Measurements from ENCODE around the gene CA5A.
"Not testable (repeated sequence)": the region's sequence is repeated elsewhere in the genome, so short reads cannot be mapped to it uniquely, and the experiment has no call there.

The CA5A gene

DNA sequence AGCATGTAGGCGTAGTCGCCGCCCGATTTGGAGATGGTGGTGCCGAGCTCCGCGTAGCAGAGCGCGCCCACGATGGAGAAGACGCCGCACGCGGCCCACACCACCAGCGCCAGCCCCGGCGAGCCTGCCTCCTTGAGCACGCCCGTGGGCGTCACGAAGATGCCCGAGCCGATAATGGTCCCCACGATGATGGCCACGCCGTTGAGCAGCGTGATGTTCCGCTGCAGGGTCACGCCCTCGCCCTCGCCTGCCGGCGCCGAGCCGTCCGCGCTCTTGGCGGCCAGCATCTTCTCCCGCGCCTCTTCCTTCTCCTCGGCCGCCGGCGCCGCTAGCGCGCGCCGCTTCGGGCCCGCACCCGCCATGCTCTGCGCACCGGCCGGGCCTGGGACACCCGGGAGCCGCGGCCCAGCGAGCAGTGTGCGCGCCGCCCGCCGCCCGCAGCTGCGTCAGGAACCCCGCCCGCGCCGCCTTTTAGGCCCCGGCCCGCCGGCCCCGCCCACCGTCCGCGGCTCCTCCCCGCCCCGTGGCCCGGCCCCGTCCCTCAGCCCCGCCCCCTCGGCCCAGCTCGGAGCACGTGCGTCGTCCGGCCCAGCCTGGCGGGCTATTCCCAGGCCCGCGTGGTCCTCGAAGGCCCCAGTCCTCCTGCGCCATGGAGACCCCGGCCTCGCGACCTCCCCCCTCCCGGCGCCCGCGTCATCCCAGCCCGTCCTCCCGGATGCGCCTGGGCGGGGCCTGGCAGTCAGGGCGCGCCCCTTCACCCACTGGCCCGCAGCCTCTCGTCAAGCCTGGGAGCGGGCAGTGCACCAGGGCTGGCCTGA, 67.1 kb downstream of the CA5A start, which contains the start of gene SLC7A5:
Gene SLC7A5 (minus strand): TSS at position 447 of the 818 bp plus-strand sequence. CDS start 85 bp downstream, at position 362.
- Mint-ChIP-seq H3K4me1 (ENCODE audit: low read depth) (peaks cover 60% of the 10 kb centered on the region), H3K27ac (peak within 1 kb of the TSS; percentile 100), H3K4me3 (peak within 1 kb of the TSS; percentile 98), H3K36me3 (ENCODE audit: low read depth) (peaks cover 48% of the 10 kb centered on the region)
- not testable (repeated sequence) for H3K27me3 Mint-ChIP-seq, H3K9me3 Mint-ChIP-seq
- DNase-seq = peak; percentile 95

DNA sequence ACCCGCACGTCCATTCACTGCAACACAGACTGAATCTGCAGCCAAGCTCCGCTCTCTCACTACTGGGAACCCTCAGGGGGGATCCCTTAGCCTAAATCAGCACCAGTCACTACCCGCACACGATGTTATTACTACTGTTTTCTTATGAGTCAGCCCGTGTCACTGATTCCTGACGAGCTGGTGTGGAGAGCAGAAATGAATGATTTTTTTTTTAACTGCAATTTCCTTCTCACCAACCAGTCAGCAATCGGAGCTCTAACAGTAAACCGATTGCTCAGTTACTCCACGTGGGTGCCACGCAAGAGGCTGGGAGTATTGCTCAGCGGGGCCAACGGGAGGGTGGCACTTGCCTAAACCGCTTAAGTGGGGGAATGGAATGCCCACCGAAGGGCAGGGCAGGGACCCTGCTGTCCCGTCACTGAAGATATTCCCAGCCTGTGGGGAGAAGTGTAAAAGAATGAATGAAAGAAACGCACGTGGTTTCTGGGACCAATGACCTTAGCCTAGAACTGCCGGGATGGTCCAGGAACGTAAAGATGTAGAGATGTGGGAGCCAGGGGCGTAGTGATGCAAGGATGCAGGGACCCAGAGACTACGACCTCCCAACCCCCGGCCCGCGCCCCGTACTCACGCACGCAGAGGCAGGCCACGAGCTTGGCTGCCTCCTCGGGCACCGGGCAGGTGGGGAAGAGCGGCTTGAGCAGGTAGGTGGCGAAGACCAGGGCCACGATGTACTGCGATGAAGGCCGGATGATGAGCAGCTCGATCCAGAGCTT, 67.9 kb downstream of the CA5A start:
- Mint-ChIP-seq H3K4me1 (ENCODE audit: low read depth) (peaks cover 62% of the 10 kb centered on the region), H3K4me3 (peak overlapping the region; percentile 98), H3K36me3 (ENCODE audit: low read depth) (peaks cover 52% of the 10 kb centered on the region), H3K27ac (peak overlapping the region; percentile 100)
- not testable (repeated sequence) for H3K27me3 Mint-ChIP-seq, H3K9me3 Mint-ChIP-seq
- DNase-seq = peak; percentile 85

DNA sequence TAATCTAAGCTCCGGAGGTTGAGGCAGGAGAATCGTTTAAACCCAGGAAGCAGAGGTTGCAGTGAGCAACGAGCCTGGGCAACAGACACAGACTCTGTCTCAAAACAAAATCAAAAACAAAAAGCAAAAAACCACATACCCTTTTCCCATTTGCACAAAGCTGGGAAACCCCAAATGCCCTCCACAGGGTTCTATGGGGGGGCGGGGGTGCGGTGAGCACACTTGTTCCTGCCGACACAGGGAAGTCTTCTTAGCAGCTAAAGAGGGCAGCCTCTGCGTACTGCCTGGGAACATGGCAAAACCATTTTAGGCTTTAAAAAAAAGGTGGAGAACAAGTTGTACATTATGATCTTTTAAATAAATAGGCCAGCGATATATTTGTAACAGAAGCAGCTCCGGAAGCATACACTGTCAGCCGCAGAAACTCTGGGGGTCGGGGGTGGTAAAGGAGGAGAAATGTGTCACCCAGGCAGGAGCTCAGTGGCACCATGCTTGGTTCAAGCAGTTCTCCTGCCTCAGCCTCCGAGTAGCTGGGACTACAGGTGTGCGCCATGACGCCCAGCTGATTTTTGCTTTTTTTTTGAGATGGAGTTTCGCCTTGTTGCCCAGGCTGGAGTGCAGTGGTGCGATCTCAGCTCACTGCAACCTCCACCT, 70.3 kb downstream of the CA5A start:
- not testable (repeated sequence) for H3K27me3 Mint-ChIP-seq, H3K9me3 Mint-ChIP-seq, DNase-seq
- Mint-ChIP-seq H3K4me3 (peak overlapping the region; percentile 98), H3K27ac (peak overlapping the region; percentile 100), H3K4me1 (ENCODE audit: low read depth) (peaks cover 64% of the 10 kb centered on the region), H3K36me3 (ENCODE audit: low read depth) (peaks cover 76% of the 10 kb centered on the region)

DNA sequence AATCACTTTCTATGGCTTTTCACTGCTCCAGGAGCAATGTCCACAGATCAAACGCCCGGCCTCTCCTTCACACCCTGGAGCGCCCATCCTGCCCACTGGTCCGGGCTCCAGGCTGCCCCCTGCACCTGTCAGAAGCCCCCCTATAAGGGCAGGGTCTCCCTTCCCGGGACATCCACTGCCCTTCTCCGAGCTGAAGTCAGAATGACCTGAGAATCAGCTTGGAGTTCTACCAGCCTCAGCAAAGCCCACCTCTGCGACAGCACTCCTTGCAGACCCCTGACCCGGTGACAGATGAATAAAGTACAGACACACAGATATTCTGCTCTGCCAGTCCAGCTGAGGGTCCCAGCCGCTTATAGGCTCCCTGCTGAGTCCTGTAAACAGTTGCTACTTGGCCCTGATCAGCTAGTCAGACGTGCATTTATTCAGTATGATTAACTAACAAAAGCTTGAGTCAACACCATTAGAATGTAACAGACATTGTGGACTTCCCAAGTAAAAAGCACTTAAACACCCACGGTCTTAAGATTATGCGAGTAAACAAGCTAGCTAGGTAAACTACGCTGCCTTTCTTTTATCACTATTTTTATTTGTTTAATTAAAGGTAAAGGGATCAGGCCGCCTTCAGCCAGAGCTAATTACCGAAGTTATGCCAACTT, 71.9 kb downstream of the CA5A start:
- Mint-ChIP-seq H3K4me1 (ENCODE audit: low read depth) (peaks cover 65% of the 10 kb centered on the region), H3K9me3 (no peaks in the 10 kb centered on the region), H3K27ac (peak overlapping the region; percentile 87), H3K27me3 (no peaks in the 10 kb centered on the region), H3K4me3 (peak overlapping the region; percentile 98), H3K36me3 (ENCODE audit: low read depth) (peaks cover 92% of the 10 kb centered on the region)
- no peak for DNase-seq

DNA sequence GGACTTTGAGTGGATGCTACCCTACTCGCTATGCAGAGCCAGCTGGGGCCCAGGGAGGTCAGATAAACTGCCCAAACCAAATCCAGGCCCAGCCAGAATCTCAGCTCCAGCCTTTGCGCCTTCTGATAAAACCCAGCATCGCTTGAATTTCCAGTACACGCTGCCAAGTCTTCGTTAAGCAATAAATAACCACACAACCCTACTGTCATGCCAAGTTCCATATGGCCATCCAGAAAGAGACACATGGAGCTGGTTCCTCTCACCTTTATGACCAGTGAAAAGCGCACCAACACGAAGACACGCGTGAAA, 73.0 kb downstream of the CA5A start:
- Mint-ChIP-seq H3K4me1 (ENCODE audit: low read depth) (peaks cover 74% of the 10 kb centered on the region), H3K27ac (peak overlapping the region; percentile 76)
- DNase-seq = not testable (repeated sequence)

DNA sequence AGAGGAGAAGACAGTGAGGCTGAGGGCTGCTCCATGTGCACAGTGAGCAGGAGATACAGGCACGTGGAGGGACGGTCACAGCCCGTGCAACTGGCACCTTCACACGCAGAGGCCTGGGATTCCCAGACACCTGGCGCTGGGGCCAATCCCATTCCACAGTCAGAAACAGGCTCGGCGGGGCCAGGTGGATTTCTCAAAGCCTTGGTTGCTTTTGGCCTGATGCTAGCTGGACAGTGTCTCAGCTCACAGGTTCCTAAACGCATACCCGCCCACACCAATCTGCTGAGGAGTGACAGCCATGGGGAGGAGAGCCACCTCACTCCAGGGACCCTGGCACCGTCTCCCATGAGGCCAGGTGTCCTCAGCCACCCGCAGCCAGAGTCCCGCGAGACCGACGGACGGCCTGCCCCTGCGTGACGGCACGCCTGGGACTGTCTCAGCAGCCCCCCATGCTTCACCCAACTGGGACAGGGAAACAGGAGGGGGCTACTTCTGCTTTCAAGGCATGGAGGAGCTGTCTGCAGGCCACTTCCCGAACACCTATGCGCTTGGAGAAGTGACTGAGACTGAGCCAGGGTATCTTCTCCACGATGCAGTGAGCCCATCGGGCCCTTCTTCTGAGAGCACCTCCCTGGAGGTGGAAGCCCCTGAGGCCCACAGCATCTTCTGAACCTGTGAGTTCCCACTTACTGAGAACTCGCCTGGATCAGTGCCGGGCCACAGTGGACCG, 73.6 kb downstream of the CA5A start:
- peaks cover 77% of the 10 kb centered on the region for H3K4me1 Mint-ChIP-seq (ENCODE audit: low read depth)

More for the DNA sequence above, 73.0 kb downstream of the CA5A start:
- Mint-ChIP-seq H3K4me3 (peak overlapping the region; percentile 64), H3K36me3 (ENCODE audit: low read depth) (peaks cover 95% of the 10 kb centered on the region)
- not testable (repeated sequence) for H3K27me3 Mint-ChIP-seq, H3K9me3 Mint-ChIP-seq

DNA sequence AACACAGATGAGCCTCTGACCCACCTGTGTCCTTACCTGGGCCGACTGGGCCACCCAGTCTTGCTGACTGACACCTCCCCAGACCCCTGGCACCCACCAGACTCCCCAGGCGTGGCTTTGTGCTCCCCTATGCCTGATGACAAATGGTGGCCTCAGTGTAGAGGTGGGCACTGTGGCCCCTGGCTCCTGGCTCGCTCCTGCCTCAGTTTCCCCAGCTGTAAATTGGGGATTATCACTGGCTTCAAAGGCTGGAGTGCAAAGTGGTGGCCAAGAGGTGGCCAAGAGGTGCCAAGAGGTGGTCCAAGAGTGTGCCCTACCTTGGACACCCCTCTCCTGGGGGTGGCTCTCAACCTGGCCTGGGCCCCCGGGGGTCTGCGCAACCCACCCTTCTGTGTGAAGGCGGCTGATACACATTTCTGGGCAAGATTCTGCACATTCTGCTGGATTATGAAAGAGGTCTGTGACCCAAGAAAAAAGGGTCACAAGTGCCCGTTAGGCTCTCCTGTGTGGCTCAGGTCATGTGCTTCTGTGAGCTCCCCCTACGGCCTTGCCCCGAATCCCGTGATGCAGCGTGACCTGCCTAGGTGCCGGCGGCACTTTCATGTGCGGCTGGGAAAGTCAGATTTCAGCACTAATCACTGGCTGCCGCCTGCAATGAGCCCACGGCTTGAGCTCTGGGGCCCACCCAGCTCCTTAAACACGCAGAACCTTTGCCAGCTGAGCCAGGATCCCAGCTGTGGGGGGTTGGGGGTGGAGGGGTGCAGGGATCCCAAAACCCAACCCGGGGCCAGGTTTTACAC, 74.8 kb downstream of the CA5A start:
- Mint-ChIP-seq H3K27ac (peak overlapping the region; percentile 91), H3K4me1 (ENCODE audit: low read depth) (peaks cover 88% of the 10 kb centered on the region), H3K4me3 (peak overlapping the region; percentile 64), H3K36me3 (ENCODE audit: low read depth) (peaks cover 95% of the 10 kb centered on the region)
- DNase-seq, H3K9me3 Mint-ChIP-seq, H3K27me3 Mint-ChIP-seq: not testable (repeated sequence)

More for the DNA sequence above, 73.6 kb downstream of the CA5A start:
- H3K27me3 Mint-ChIP-seq, DNase-seq, H3K9me3 Mint-ChIP-seq: not testable (repeated sequence)
- Mint-ChIP-seq H3K4me3 (peak overlapping the region; percentile 64), H3K27ac (peak overlapping the region; percentile 80), H3K36me3 (ENCODE audit: low read depth) (peaks cover 95% of the 10 kb centered on the region)

DNA sequence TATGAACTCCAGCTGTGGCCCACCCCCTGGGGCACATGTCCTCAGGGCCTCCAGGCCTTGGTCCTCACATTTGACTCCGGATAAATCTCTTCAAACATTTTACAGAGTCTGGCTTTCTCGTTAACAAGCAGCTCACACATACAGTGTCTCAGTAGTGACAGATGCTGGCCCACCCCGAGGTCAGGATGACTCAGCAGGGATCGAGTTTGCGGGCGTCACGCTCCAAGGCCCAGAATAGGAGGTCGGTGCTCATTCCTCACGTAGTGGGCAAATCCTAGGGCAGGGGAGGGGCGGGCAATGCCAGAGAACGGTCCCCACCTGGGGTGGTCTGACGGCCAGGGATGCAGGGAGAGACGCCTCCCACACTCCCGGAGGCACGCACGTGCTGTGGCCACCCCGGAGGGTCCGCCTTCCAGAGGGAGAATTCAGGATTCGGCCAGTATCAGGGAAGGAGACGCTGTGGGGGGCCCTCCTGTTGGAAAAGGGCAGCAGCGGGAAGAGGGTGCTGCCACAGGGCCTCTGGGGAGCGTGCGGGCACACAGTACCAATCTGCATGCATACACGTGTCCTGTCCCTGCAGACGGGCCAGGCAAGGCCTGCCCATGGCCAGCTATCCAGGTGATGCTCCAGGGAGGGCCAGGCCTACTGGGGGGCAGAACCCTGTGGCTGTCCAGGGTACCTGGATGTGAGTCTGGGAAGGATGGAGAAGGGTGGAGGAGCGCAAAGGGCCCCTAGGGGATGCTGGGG, 75.6 kb downstream of the CA5A start:
- DNase-seq = no peak
- Mint-ChIP-seq H3K9me3 (no peaks in the 10 kb centered on the region), H3K27me3 (no peaks in the 10 kb centered on the region), H3K36me3 (ENCODE audit: low read depth) (peaks cover 95% of the 10 kb centered on the region), H3K4me3 (peak overlapping the region; percentile 64), H3K4me1 (ENCODE audit: low read depth) (peaks cover 89% of the 10 kb centered on the region), H3K27ac (peak overlapping the region; percentile 91)

DNA sequence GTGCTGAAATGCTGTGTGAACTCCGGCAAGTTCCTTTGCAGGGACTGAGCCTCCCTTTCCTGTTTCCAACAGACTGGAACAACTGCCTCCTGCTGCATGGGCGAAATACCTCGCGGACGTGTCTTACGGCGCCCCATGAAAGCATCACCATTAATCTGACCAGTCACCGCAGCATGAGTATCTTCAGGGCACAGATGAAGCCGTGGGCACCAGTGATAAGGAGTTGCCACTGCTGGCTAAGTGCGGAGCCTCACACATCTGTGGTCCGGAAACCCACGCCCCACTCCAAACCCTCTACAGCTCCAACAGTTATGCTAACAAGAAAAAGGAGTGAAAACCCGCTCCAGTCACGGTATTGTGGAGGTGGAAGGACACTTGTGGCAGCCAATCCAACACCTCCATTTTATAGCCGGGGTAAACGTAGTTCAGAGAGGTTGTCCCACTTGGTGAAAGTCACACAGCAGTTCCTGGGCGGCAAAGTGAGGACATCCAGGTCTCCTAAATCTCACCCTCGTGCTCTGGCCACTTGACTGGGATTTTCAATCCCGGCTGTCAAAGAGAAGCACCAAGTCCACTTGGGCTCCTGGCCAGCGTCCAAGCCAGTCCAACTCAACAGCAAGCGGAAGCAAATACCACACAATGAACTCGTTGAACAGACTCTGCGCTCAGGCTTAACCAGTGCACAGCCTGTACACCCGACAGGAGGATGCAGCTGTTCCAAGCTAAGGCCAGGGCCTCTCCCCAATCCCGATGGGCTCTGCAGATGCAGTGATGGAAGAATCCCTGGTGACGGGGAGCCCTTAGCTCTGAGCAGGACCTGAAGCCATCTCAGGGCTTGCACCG, 78.0 kb downstream of the CA5A start:
- not testable (repeated sequence) for H3K27me3 Mint-ChIP-seq, H3K9me3 Mint-ChIP-seq, DNase-seq
- Mint-ChIP-seq H3K4me1 (ENCODE audit: low read depth) (peaks cover 92% of the 10 kb centered on the region), H3K36me3 (ENCODE audit: low read depth) (peaks cover 98% of the 10 kb centered on the region), H3K4me3 (peak overlapping the region; percentile 71), H3K27ac (peak overlapping the region; percentile 96)

DNA sequence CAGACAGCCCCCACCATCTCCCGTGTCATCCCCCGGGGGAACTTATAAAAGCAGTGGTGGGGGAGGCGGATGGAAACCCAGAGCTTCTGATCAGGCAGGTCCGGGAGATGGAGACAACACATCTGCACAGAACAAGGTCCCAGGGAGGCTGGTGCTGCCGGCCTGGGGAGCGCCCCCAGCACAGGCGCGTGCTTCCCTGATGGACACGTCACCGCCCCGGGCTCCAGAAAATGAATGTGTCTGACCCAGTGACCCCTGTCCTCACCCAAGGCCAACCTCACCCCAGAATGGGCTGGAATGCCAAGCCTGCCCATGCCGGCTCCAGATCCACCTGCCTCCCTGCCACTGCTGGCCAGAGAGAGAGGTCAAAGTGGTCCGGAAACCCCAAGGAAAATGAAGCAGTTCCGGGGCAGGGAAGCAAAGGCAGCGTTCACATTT, 79.5 kb downstream of the CA5A start:
- H3K27ac Mint-ChIP-seq = peak overlapping the region; percentile 96
- H3K4me1 Mint-ChIP-seq (ENCODE audit: low read depth) = peaks cover 87% of the 10 kb centered on the region
- no peak for DNase-seq
- no peaks in the 10 kb centered on the region for H3K27me3 Mint-ChIP-seq
- H3K4me3 Mint-ChIP-seq = peak overlapping the region; percentile 71
- H3K36me3 Mint-ChIP-seq (ENCODE audit: low read depth) = peaks cover 98% of the 10 kb centered on the region
- H3K9me3 Mint-ChIP-seq = no peaks in the 10 kb centered on the region

DNA sequence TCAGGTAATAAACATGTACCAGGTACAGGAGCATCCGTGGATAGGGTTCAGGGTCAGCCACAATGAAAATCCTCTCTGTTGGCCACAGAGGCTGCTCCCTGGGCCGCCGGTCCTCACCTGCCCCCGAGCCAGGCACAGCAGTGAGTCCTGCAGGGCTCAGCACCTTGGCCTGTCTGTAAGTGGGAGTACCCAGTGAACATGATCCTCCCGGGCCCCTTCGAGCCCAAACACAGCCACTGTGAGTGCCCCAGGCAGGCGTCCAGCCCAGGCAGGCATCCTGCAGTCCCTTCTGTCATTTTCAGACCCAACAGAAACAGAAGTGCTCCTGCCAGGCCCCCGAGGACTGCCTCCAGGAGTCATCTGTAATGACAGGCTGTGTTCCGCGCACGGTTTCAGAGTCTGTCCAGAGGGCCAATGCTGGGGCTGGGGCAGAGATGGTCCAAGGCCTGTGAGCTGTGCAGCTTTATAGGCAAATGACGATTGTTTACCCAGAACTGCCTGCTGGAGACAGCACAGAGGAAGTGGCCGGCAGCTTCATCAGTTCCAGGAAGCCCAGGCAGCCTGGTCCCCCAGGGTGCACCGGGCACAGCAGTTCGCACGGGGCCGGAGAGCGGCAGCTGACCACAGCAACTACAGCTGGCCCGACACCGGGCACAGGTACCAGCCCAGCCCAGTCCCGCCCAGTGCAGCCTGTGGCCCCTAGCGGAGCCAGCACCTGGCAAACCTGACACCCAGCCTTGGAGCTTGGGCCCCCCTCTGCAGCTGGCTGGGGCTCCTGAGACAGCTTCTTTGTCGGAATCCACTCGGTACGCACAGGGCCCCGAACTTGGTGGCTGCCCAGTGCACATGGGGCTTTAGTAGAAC, 80.2 kb downstream of the CA5A start:
- peaks cover 82% of the 10 kb centered on the region for H3K4me1 Mint-ChIP-seq (ENCODE audit: low read depth)
- H3K9me3 Mint-ChIP-seq = no peaks in the 10 kb centered on the region
- H3K4me3 Mint-ChIP-seq = peak overlapping the region; percentile 71
- peaks cover 98% of the 10 kb centered on the region for H3K36me3 Mint-ChIP-seq (ENCODE audit: low read depth)
- H3K27me3 Mint-ChIP-seq = no peaks in the 10 kb centered on the region
- H3K27ac Mint-ChIP-seq = peak overlapping the region; percentile 96
- no peak for DNase-seq

Data from activated T-cell treated with anti-CD3 and anti-CD28 coated beads, Interleukin-2, amount 50 U/mL, for 24 hours (primary cell).